Cardiac ventricle fibroblast (primary cell): Measurements from ENCODE around the gene ENPP4. TPM values are rescaled to one million over a fixed set of nuclear protein-coding genes. Genes with fewer than 3 reads are reported as not detected.

Experiments used
- total RNA-seq: library from RNA; depleted of rRNA; stranded (reverse); fragments of >200 nt; gene quantifications from 2 replicates; pipeline ENCODE4 v1.2.3, GENCODE V29; 2015

The ENPP4 gene
- 0.31 and 0.59 TPM in 2 replicates for total RNA-seq

GRCh38 chr6:46129629-46130511 is at the start of gene ENPP4:
Gene ENPP4 (plus strand): TSS chr6:46129989. CDS start chr6:46139584, 9,595 bp downstream.

GRCh38 chr6:46170357-46171289 is 40.8 kb downstream of the ENPP4 start, which contains the start of gene ENPP5:
Gene ENPP5 (minus strand): TSS chr6:46170980. CDS start chr6:46168262, 2,718 bp downstream.

Other genes starting within 250 kb of the ENPP4 start
- 0.25 TPM in 1 of 2 replicates, not detected in the other for gene CLIC5, start 114.1 kb upstream of the ENPP4 start, total RNA-seq
- gene ENPP5, start 41.0 kb downstream of the ENPP4 start, total RNA-seq: 0.39 and 1.3 TPM in 2 replicates